Endothelial cell of umbilical vein (primary cell): Measurements from ENCODE around the gene ORC2.
"Not testable (repeated sequence)": the region's sequence is repeated elsewhere in the genome, so short reads cannot be mapped to it uniquely, and the experiment has no call there.

Experiments used
- EZH2 ChIP-seq: IDR thresholded peaks from 2 replicates; pipeline ENCODE4 v1.6.1; 2012; ENCODE audit warnings: borderline replicate concordance, low read depth, mild to moderate bottlenecking, moderate library complexity, low read length, inconsistent platforms; ENCODE audit not compliant: severe bottlenecking
- FOS ChIP-seq: IDR thresholded peaks from 2 replicates; pipeline ENCODE4 v1.6.1; 2011; ENCODE audit warnings: mild to moderate bottlenecking, low read length, moderate library complexity, borderline replicate concordance; ENCODE audit not compliant: insufficient read depth
- GATA2 ChIP-seq: IDR thresholded peaks from 2 replicates; pipeline ENCODE4 v1.7.0; 2011; ENCODE audit warnings: low read depth, mild to moderate bottlenecking, moderate library complexity, mixed read lengths, low read length; ENCODE audit not compliant: insufficient read length, insufficient read depth
- JUN ChIP-seq: IDR thresholded peaks from 2 replicates; pipeline ENCODE4 v1.6.1; 2011; ENCODE audit warnings: borderline replicate concordance, low read depth; ENCODE audit not compliant: insufficient read length, insufficient read depth
- MAX ChIP-seq: IDR thresholded peaks from 2 replicates; pipeline ENCODE4 v1.6.1; 2011; ENCODE audit not compliant: insufficient read depth, insufficient read length
- MYC ChIP-seq: IDR thresholded peaks from one replicate; pipeline ENCODE4 v1.6.1; 2011; ENCODE audit warnings: mild to moderate bottlenecking, low read depth, low read length
- POLR2A ChIP-seq: IDR thresholded peaks from 2 replicates; pipeline ENCODE4 v1.6.1; 2012; ENCODE audit warnings: low read depth, mild to moderate bottlenecking, control low read depth, low read length
- POLR2AphosphoS5 ChIP-seq: IDR thresholded peaks from 2 replicates; pipeline ENCODE4 v1.6.1; 2012; ENCODE audit warnings: low read depth, mild to moderate bottlenecking, control low read depth, low read length, moderate library complexity; ENCODE audit not compliant: insufficient read depth
- TF ChIP-seq, protein P1 (sequence below), 2 donors: IDR thresholded peaks; 1 replicate in 1 of 2; 2 replicates in 1 of 2; pipeline ENCODE4 v1.5.1; 2011; ENCODE audit warnings: low read length in 2 of 2, mild to moderate bottlenecking in 2 of 2, moderate library complexity in 2 of 2, control low read depth in 1 of 2, inconsistent platforms in 1 of 2, low read depth in 1 of 2; ENCODE audit not compliant: insufficient read depth in 1 of 2; ENCODE audit errors: extremely low read depth in 1 of 2

DNA sequence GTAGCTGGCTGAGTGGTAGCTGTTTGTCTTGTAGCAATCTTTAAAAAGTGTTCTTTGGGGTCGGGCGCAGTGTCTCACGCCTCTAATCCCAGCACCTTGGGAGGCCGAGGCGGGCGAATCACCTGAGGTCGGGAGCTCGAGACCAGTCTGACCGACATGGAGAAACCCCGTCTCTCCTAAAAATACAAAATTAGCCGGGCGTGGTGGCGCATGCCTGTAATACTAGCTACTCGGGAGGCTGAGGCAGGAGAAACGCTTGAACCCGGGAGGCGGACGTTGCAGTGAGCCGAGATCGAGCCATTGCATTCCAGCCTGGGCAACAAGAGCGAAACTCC, 425 bp upstream of the ORC2 start:
- not testable (repeated sequence) for TF ChIP-seq EZH2, POLR2A, MAX, FOS, POLR2AphosphoS5, MYC, JUN, GATA2
- TF ChIP-seq, protein P1, sequence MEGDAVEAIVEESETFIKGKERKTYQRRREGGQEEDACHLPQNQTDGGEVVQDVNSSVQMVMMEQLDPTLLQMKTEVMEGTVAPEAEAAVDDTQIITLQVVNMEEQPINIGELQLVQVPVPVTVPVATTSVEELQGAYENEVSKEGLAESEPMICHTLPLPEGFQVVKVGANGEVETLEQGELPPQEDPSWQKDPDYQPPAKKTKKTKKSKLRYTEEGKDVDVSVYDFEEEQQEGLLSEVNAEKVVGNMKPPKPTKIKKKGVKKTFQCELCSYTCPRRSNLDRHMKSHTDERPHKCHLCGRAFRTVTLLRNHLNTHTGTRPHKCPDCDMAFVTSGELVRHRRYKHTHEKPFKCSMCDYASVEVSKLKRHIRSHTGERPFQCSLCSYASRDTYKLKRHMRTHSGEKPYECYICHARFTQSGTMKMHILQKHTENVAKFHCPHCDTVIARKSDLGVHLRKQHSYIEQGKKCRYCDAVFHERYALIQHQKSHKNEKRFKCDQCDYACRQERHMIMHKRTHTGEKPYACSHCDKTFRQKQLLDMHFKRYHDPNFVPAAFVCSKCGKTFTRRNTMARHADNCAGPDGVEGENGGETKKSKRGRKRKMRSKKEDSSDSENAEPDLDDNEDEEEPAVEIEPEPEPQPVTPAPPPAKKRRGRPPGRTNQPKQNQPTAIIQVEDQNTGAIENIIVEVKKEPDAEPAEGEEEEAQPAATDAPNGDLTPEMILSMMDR (IDR thresholded peaks at IDR 0.05; ENCODE audit: extremely low read depth in 1 of 2, insufficient read depth in 1 of 2, low read depth in 1 of 2, low read length in 2 of 2) = not testable (repeated sequence)
